Peyer's patch (tissue), 4 donors: ENCODE data around the gene BTF3. TPM values are rescaled to one million over a fixed set of nuclear protein-coding genes. Genes with fewer than 3 reads are reported as not detected.
"Not testable (repeated sequence)": the region's sequence is repeated elsewhere in the genome, so short reads cannot be mapped to it uniquely, and the experiment has no call there.

ENCODE experiments used
- DNase-seq, 3 donors: peaks; one replicate each; pipeline ENCODE4 v3.0.0-alpha.2; 2017 to 2019
- H3K27ac ChIP-seq, 4 donors: fragments of 200-600 bp; sonication (generic); one replicate each; pipeline ENCODE4 v1.5.1; 2016 to 2019
- H3K27me3 ChIP-seq, 2 donors: fragments of 200-600 bp; sonication (generic); one replicate each; pipeline ENCODE4 v1.5.1; 2019
- H3K36me3 ChIP-seq, 3 donors: fragments of 200-600 bp; sonication (generic); one replicate each; pipeline ENCODE4 v1.5.1; 2016 to 2019
- H3K4me1 ChIP-seq, 4 donors: fragments of 200-600 bp; sonication (generic); one replicate each; pipeline ENCODE4 v1.5.1; 2016 to 2019
- H3K4me3 ChIP-seq, 4 donors: fragments of 200-600 bp; sonication (generic); 1 replicate in 3 of 4; 2 replicates in 1 of 4; pipeline ENCODE4 v1.5.1; 2016 to 2019; ENCODE audit warnings: mild to moderate bottlenecking in 1 of 4
- H3K9me3 ChIP-seq, 4 donors: fragments of 200-600 bp; sonication (generic); one replicate each; pipeline ENCODE4 v1.5.1; 2016 to 2019; ENCODE audit warnings: mild to moderate bottlenecking in 1 of 4
- CTCF ChIP-seq, 6 experiments: fragments of 450-650 bp in 4 of 6; fragments of 200-600 bp in 2 of 6; sonication (generic) in 1 of 6; IDR thresholded peaks; one replicate each; pipeline ENCODE4 v1.5.1; 2017 to 2019; ENCODE audit warnings: antibody characterized with exemption in 6 of 6, mild to moderate bottlenecking in 3 of 6, moderate library complexity in 1 of 6
- POLR2A ChIP-seq, 2 donors: fragments of 450-650 bp; IDR thresholded peaks; one replicate each; pipeline ENCODE4 v1.5.1; 2017; ENCODE audit warnings: antibody characterized with exemption in 2 of 2, mild to moderate bottlenecking in 2 of 2, moderate library complexity in 2 of 2
- total RNA-seq, 4 donors: library from RNA; depleted of rRNA; stranded (reverse); fragments of >200 nt; gene quantifications; one replicate each; pipeline ENCODE4 v1.1.0, GENCODE V29; 2016

The BTF3 gene
- total RNA-seq, 4 donors from 2014 or later: 274 to 353 (median 301) TPM

- H3K4me3 ChIP-seq: no peak overlapping the region
- no peaks in the 10 kb centered on the region for H3K27me3 ChIP-seq
- peaks cover 0 to 51% (median 0%) of the 10 kb centered on the region in 3 donors for H3K36me3 ChIP-seq
- TF ChIP-seq POLR2A (IDR thresholded peaks at IDR 0.05) (no peak), CTCF (IDR thresholded peaks at IDR 0.05) (no peak)
- no peak for DNase-seq
- peaks cover 0 to 43% (median 8%) of the 10 kb centered on the region in 4 donors for H3K4me1 ChIP-seq
- no peak overlapping the region for H3K27ac ChIP-seq
- H3K9me3 ChIP-seq: no peaks in the 10 kb centered on the region
Observed at GRCh38 chr5:73501406-73501805, 3.2 kb downstream of the BTF3 start.

- Histone ChIP-seq H3K27me3 (no peaks in the 10 kb centered on the region), H3K27ac (no peak overlapping the region), H3K4me1 (peaks cover 0 to 4% (median 0%) of the 10 kb centered on the region in 4 donors), H3K36me3 (peaks cover 0 to 55% (median 0%) of the 10 kb centered on the region in 3 donors), H3K9me3 (no peaks in the 10 kb centered on the region), H3K4me3 (no peak overlapping the region)
- TF ChIP-seq POLR2A (IDR thresholded peaks at IDR 0.05) (no peak), CTCF (IDR thresholded peaks at IDR 0.05) (no peak)
- DNase-seq: no peak
Observed at GRCh38 chr5:73506459-73506955, 8.3 kb downstream of the BTF3 start.

- peaks cover 0 to 51% (median 0%) of the 10 kb centered on the region in 3 donors for H3K36me3 ChIP-seq
- no peaks in the 10 kb centered on the region for H3K27me3 ChIP-seq
- no peak overlapping the region for H3K27ac ChIP-seq
- TF ChIP-seq POLR2A (IDR thresholded peaks at IDR 0.05) (no peak), CTCF (IDR thresholded peaks at IDR 0.05) (no peak)
- no peak overlapping the region for H3K4me3 ChIP-seq
- no peaks in the 10 kb centered on the region for H3K9me3 ChIP-seq
- no peak for DNase-seq
- no peaks in the 10 kb centered on the region for H3K4me1 ChIP-seq
Observed at GRCh38 chr5:73507062-73507461, 8.8 kb downstream of the BTF3 start.

- DNase-seq, H3K9me3 ChIP-seq, H3K4me1 ChIP-seq, H3K27ac ChIP-seq, H3K27me3 ChIP-seq, H3K4me3 ChIP-seq: not testable (repeated sequence)
- peaks cover 0 to 36% (median 0%) of the 10 kb centered on the region in 3 donors for H3K36me3 ChIP-seq
Observed at GRCh38 chr5:73508521-73508920, 10.3 kb downstream of the BTF3 start.

GRCh38 chr5:73513996-73514395 is 15.8 kb downstream of the BTF3 start:
- Histone ChIP-seq H3K27ac (peak overlapping the region in 2 of 4 donors; percentile 72 to 75), H3K27me3 (no peaks in the 10 kb centered on the region), H3K36me3 (no peaks in the 10 kb centered on the region), H3K4me1 (peaks cover 0 to 12% (median 2%) of the 10 kb centered on the region in 4 donors), H3K9me3 (no peaks in the 10 kb centered on the region), H3K4me3 (no peak overlapping the region)
- no peak for TF ChIP-seq CTCF (IDR thresholded peaks at IDR 0.05)
- peak in 1 of 2 donors; percentile 29 for TF ChIP-seq POLR2A (IDR thresholded peaks at IDR 0.05)
- peak in 1 of 3 donors; percentile 64 for DNase-seq

GRCh38 chr5:73514418-73514817 is 16.2 kb downstream of the BTF3 start:
- no peak for DNase-seq
- H3K4me1 ChIP-seq: peaks cover 0 to 12% (median 2%) of the 10 kb centered on the region in 4 donors
- H3K4me3 ChIP-seq: no peak overlapping the region
- TF ChIP-seq CTCF (IDR thresholded peaks at IDR 0.05) (no peak), POLR2A (IDR thresholded peaks at IDR 0.05) (no peak)
- H3K27ac ChIP-seq: peak overlapping the region in 2 of 4 donors; percentile 72 to 75
- H3K27me3 ChIP-seq: no peaks in the 10 kb centered on the region
- H3K36me3 ChIP-seq: no peaks in the 10 kb centered on the region
- H3K9me3 ChIP-seq: no peaks in the 10 kb centered on the region
